Heart right ventricle (tissue), 16 donors: Measurements from ENCODE around the gene CPXM1. TPM values are rescaled to one million over a fixed set of nuclear protein-coding genes. Genes with fewer than 3 reads are reported as not detected.
"Not testable (repeated sequence)": the region's sequence is repeated elsewhere in the genome, so short reads cannot be mapped to it uniquely, and the experiment has no call there.

Source experiments
- ATAC-seq, 8 donors: fragments of 200-7000 bp; cut with Tn5 transposase; one replicate each; pipeline ENCODE4 v1.9.1; 2020; ENCODE audit warnings: mild to moderate bottlenecking in 8 of 8, moderate library complexity in 8 of 8, moderate number of reproducible peaks in 1 of 8
- DNase-seq, 2 donors: peaks; one replicate each; pipeline ENCODE4 v3.0.0-alpha.2; 2020
- H3K27ac ChIP-seq, 10 donors: fragments of 200-600 bp; sonication (generic) in 2 of 10; one replicate each; pipeline versions ENCODE4 v1.5.0 to v1.8.0; 2020 to 2022; ENCODE audit warnings: mild to moderate bottlenecking in 3 of 10
- H3K27me3 ChIP-seq, 7 donors: fragments of 200-600 bp; one replicate each; pipeline ENCODE4 v1.8.0; 2021 to 2022; ENCODE audit warnings: mild to moderate bottlenecking in 2 of 7
- H3K36me3 ChIP-seq, 9 donors: fragments of 200-600 bp; sonication (generic) in 1 of 9; one replicate each; pipeline versions ENCODE4 v1.5.0 to v1.8.0; 2020 to 2022; ENCODE audit warnings: mild to moderate bottlenecking in 2 of 9
- H3K4me1 ChIP-seq, 9 donors: fragments of 200-600 bp; sonication (generic) in 1 of 9; one replicate each; pipeline versions ENCODE4 v1.5.0 to v1.8.0; 2020 to 2022; ENCODE audit warnings: mild to moderate bottlenecking in 4 of 9
- H3K4me3 ChIP-seq, 10 donors: fragments of 200-600 bp; sonication (generic) in 2 of 10; one replicate each; pipeline versions ENCODE4 v1.5.0 to v1.8.0; 2020 to 2022; ENCODE audit warnings: mild to moderate bottlenecking in 7 of 10, moderate library complexity in 2 of 10
- H3K9me3 ChIP-seq, 11 donors: fragments of 200-600 bp in 10 of 11; sonication (generic) in 2 of 11; one replicate each; pipeline versions ENCODE4 v1.5.0 to v1.8.0; 2013 to 2022; ENCODE audit warnings: mild to moderate bottlenecking in 2 of 11, control low read depth in 1 of 11, moderate library complexity in 1 of 11
- WGBS, 2 donors: extraction: QIAGEN DNeasy Blood & Tissue Kit; methylation state at CpG; one replicate each; pipeline ENCODE4 v1.1.7; 2013; ENCODE audit warnings: inconsistent platforms in 1 of 2; 5-methylcytosine and 5-hydroxymethylcytosine counted together
- intact Hi-C, 10 donors: fragments of 100-400 bp; cut with DNase I; formaldehyde crosslinking; loops; one replicate each; pipeline versions ENCODE4 v1.11.1 to v1.14.2; 2022
- polyA plus RNA-seq, 2 donors: library from polyadenylated mRNA; stranded (reverse); fragments of 200-250 nt; gene quantifications; one replicate each; pipeline ENCODE4 v1.2.3, GENCODE V29; 2013
- total RNA-seq, 10 donors: library from RNA; stranded (reverse); fragmentation: NEBNext Ultra II Directional in 3 of 10; extraction: Animal tissue kit (Norgen Biotek cat#: 25700) in 3 of 10; gene quantifications; one replicate each; pipeline versions ENCODE4 v1.2.1 to v1.2.4, GENCODE V29; 2021 to 2023
- TF ChIP-seq, protein P1 (sequence below), 9 donors: fragments of 200-600 bp; sonication (generic) in 2 of 9; IDR thresholded peaks; one replicate each; pipeline versions ENCODE4 v1.5.0 to v1.8.0; 2021 to 2022; ENCODE audit warnings: antibody characterized with exemption in 9 of 9, mild to moderate bottlenecking in 5 of 9, moderate library complexity in 1 of 9
- donor health status: Arrhythmogenic right ventricular cardiomyopathy.
- donor health status: ischemic (EF 13 %, LVEDD 7.1; RV severe dilation, severe dysfunction).
- donor health status: healthy with polysubstance abuse.
- donor health status: DM: no; HTN: yes; CAD: no.
- donor health status: DM: no; HTN: no; CAD: no.
- donor health status: ischemic (EF 25% LVEDD 6.9; RV normal size, moderate dysfunction).
- donor health status: ischemic (EF 25% LVEDD 5.7; RV mildly dilated, moderate dysfunction).
- donor health status: healthy.
- donor health status: DM: yes; HTN: yes; CAD: no.
- donor health status: Ischemic cardiomyopathy.
- donor health status: ischemic (EF 35%, LVEDD 5.7; RV mildly dilated, moderate dysfunction).
- donor health status: nonischemic (EF 11% LVEDD 7.7; RV severe dilation, severe dysfunction).
- donor health status: DM: yes; HTN: yes; CAD: no.
- donor health status: PGD.
- donor health status: ischemic (EF 29% LVEDD 5.4; RV normal size, mild dysfunction).
- donor health status: nonischemic (EF 23%, LVEDD 6.1; RV moderate dilation, normal function).

CPXM1 gene
- total and polyA plus RNA-seq, 12 donors: 0.48 to 4.9 (median 1.4) TPM; not detected in 1

DNA sequence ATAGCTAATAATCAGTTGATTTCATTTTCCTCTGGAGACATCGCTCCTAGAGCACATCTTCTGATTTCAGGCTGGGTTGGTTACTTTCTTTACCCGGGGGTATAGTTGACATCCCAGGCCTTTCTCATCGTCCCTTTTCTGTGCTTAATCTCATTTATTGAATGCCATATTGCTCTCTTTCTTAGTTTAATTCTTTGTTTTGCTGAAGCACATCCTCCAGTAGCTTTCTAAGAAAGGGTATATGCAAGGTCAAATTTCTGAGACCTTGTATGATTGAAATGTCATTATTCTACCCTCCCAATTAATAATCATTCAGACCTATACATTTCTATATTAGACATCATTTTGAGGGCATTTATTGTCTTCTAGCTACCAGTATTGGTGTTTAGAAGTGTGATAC lies 11.8 kb upstream of the CPXM1 start:
- Histone ChIP-seq H3K9me3 (peaks cover 0 to 16% (median 5%) of the 10 kb centered on the region in 11 donors), H3K27me3 (peaks cover 0 to 58% (median 41%) of the 10 kb centered on the region in 7 donors)
- WGBS, 2 donors: 74% methylated on average over 3 of the region's 3 CpGs

DNA sequence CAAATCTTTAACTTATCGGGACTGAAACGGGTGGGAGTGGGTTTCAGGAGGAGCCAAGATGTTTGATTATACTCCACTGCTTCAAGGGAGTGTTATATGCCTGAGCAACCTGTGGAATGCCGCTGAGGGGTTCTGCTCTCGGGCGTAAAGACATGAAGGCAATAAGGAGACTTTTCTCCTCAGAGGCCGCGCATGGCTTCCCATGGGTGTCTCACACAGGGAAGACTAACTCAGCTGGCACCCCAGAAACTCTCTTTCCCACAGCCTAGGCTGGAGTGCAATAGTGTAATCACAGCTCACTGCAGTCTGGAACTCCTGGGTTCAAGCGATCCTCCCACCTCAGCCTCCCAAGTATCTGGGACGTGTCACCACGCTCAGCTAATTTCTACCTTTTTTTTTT lies 9.3 kb upstream of the CPXM1 start:
- Histone ChIP-seq H3K4me3 (no peak overlapping the region), H3K27me3 (peaks cover 8 to 80% (median 66%) of the 10 kb centered on the region in 7 donors), H3K27ac (no peak overlapping the region), H3K9me3 (peaks cover 0 to 16% (median 5%) of the 10 kb centered on the region in 11 donors), H3K36me3 (no peaks in the 10 kb centered on the region), H3K4me1 (peaks cover 0 to 17% (median 0%) of the 10 kb centered on the region in 9 donors)
- intact Hi-C loops: no loop called here
- DNase-seq (no peak), ATAC-seq (no peak)
- TF ChIP-seq, protein P1, sequence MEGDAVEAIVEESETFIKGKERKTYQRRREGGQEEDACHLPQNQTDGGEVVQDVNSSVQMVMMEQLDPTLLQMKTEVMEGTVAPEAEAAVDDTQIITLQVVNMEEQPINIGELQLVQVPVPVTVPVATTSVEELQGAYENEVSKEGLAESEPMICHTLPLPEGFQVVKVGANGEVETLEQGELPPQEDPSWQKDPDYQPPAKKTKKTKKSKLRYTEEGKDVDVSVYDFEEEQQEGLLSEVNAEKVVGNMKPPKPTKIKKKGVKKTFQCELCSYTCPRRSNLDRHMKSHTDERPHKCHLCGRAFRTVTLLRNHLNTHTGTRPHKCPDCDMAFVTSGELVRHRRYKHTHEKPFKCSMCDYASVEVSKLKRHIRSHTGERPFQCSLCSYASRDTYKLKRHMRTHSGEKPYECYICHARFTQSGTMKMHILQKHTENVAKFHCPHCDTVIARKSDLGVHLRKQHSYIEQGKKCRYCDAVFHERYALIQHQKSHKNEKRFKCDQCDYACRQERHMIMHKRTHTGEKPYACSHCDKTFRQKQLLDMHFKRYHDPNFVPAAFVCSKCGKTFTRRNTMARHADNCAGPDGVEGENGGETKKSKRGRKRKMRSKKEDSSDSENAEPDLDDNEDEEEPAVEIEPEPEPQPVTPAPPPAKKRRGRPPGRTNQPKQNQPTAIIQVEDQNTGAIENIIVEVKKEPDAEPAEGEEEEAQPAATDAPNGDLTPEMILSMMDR (IDR thresholded peaks at IDR 0.05): no peak
- 88 to 93% methylated on average over 10 of the region's 10 CpGs for WGBS, 2 donors

More for the DNA sequence above, 11.8 kb upstream of the CPXM1 start:
- ATAC-seq (no peak), DNase-seq (no peak)
- peaks cover 0 to 19% (median 0%) of the 10 kb centered on the region in 9 donors for H3K4me1 ChIP-seq
- no peak overlapping the region for H3K4me3 ChIP-seq
- H3K27ac ChIP-seq: no peak overlapping the region
- intact Hi-C loops: no loop called here
- TF ChIP-seq, protein P1 (IDR thresholded peaks at IDR 0.05): no peak
- H3K36me3 ChIP-seq: no peaks in the 10 kb centered on the region

GRCh38 chr20:2807929-2808328 lies 7.5 kb upstream of the CPXM1 start:
- H3K36me3 ChIP-seq, H3K27ac ChIP-seq, DNase-seq, intact Hi-C loops, H3K4me3 ChIP-seq, ATAC-seq: not testable (repeated sequence)
- H3K4me1 ChIP-seq: peaks cover 0 to 12% (median 0%) of the 10 kb centered on the region in 9 donors
- WGBS, 2 donors: 71 to 73% methylated on average over 9 of the region's 9 CpGs
- peaks cover 8 to 96% (median 84%) of the 10 kb centered on the region in 7 donors for H3K27me3 ChIP-seq
- peaks cover 0 to 16% (median 5%) of the 10 kb centered on the region in 11 donors for H3K9me3 ChIP-seq

DNA sequence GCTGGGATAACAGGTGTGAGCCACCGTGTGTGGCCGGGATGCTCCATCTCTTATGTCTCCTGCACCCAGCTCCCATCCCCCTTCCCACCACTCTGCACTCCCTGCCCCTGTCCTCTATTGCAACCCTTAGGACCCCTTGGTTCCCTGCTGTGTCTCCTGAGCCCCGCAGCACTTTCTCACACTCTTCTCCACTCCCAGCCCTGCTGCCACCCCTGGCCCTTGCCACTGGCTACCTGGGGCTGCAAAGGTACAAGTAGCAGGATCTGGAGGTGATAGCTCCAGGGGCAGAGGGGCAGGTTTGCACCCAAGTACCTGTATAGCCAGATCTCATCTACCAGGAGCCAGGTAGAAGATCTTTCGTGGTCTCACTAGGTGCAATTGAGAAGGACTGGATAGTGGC lies 6.6 kb upstream of the CPXM1 start:
- Histone ChIP-seq H3K9me3 (peaks cover 0 to 7% (median 3%) of the 10 kb centered on the region in 11 donors), H3K27me3 (peaks cover 8 to 97% (median 86%) of the 10 kb centered on the region in 7 donors), H3K4me3 (no peak overlapping the region), H3K4me1 (peaks cover 0 to 12% (median 0%) of the 10 kb centered on the region in 9 donors), H3K27ac (no peak overlapping the region), H3K36me3 (no peaks in the 10 kb centered on the region)
- TF ChIP-seq, protein P1 (IDR thresholded peaks at IDR 0.05): no peak
- intact Hi-C loops: no loop called here
- WGBS, 2 donors: 66 to 76% methylated on average over 4 of the region's 4 CpGs
- no peak for DNase-seq
- ATAC-seq: no peak

DNA sequence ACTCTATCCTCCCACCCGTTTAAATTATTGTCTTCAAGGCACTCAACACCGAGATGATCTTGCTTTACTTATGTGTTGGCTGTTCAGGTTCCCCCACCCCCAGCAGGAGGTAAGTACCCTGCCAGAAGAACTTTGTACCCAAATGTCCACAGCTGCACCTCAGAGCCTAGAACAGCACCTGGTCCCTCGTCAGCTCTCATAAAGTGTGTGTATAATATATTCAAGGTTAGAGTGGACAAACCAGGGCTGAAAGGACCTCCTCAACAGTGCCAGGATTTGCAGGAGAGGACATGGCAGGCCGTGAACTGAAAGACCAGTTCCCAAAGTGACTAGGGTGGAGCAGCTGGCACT lies 5.9 kb upstream of the CPXM1 start:
- no peaks in the 10 kb centered on the region for H3K36me3 ChIP-seq
- peaks cover 8 to 97% (median 86%) of the 10 kb centered on the region in 7 donors for H3K27me3 ChIP-seq
- ATAC-seq (no peak), DNase-seq (no peak)
- intact Hi-C loops: no loop called here
- WGBS, 2 donors: 47 to 48% methylated on average over 4 of the region's 4 CpGs
- H3K4me1 ChIP-seq: peaks cover 0 to 15% (median 0%) of the 10 kb centered on the region in 9 donors
- H3K4me3 ChIP-seq: no peak overlapping the region
- TF ChIP-seq, protein P1 (IDR thresholded peaks at IDR 0.05): no peak
- H3K9me3 ChIP-seq: peaks cover 0 to 2% (median 0%) of the 10 kb centered on the region in 11 donors
- H3K27ac ChIP-seq: no peak overlapping the region
